Stimulated activated CD8-positive, alpha-beta memory T cell treated with anti-CD3 and anti-CD28 coated beads, Interleukin-4, amount 100 ng/mL, for 24 hours (primary cell): ENCODE results near the gene CREB5.

ENCODE experiments used
- DNase-seq: peaks from one replicate; pipeline ENCODE4 v3.0.0-alpha.2; 2020; ENCODE audit warnings: low read depth

The CREB5 gene

GRCh38 chr7:28858206-28858605, 445.9 kb downstream of the CREB5 start:
- DNase-seq = no peak

GRCh38 chr7:28858895-28859294, 446.6 kb downstream of the CREB5 start:
- DNase-seq = no peak

- no peak for DNase-seq
Measured at GRCh38 chr7:28861825-28862224, 449.5 kb downstream of the CREB5 start.

DNA sequence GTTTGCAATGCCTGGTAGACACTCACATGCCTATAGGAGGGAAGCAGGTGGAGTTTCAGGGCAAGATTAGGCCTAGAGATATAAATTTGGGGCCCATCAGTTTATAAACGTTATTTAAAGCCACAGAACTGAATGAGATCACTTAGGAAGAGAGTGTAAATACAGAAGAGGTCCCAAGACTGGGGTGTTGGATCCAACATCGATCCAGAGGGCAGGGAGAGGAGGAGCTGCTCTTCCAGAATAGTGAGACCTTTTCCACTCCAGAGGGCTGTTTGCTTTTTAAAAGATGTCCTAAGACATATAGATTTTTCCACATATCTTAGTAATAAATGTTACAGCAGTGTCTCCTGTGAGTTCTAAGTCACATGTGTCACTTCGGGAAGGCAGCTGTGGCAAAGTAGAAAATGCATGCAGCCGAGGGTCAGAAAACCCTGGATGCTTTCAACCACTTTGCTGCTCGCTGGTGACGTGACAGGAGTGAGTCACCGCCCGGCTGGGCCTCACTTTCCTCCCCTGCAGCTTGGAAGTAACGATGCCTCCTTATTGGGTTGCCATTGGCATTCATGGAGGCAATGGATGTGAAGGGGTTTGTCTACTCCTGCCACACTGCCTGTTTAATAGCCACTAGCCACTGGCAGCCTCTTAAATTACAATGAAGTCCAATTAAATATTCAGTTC, 450.4 kb downstream of the CREB5 start:
- no peak for DNase-seq

DNA sequence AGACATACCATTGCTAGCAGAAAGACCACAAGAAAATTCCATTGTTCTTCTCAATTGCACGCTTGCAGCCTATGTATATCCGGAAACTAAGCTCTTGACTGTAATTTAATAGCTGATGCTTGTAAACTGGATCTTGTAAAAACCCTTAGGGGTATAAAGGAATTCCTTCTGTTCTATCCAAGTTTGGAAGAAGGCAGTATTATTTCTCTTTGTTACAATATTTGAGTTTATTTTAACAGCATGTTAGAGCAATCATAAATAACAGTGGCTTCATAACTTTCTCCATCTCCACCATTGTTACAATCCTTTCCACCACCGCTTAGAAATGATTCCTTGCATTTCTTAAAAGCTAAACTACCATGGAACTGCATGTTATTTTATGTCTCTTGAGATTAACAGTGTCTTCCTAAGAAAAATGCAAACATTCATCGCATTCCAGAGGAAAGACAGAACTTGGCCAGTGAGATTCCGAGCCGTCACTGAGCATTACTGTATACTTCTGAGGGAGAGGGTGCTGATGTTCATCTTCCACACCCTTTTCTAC, 453.4 kb downstream of the CREB5 start:
- DNase-seq = no peak

DNA sequence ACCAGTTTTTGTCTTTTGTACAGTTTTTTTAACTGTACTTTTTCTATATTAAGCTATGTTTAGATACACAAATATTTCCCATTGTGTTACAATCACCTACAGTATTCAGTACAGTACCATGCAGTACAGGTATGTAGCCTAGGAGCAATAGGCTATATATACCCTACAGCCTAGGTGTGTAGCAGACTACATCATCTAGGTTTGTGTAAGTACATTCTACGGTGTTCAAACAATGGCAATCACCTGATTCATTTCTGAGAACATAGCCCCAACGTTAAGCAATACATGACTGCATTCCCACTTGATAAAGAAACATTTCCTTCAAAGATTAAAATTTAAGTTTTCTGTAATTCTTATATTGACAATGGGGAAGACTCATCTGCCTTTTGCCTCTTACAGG, 456.4 kb downstream of the CREB5 start:
- no peak for DNase-seq

DNA sequence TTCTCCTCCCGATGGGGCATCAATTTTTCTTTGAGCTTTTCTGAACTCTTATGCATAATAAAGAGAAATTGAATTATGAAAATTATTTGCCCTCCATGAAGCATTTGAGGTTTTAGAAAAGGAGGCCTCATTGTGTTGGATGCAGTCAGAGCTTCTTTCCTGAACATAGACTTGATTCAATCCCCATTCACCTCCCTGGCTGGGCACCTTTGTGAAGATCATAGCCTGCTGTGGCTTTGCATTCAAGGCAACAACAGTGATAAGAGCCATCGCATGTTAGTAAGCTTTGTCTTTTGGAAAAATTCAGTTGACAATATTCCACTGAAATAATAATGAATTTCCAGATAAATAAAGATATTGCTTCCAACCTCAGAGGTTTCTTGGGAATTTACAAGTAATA, 458.8 kb downstream of the CREB5 start:
- no peak for DNase-seq

- no peak for DNase-seq
Measured at GRCh38 chr7:28871631-28872030, 459.3 kb downstream of the CREB5 start.

GRCh38 chr7:28872226-28872625, 459.9 kb downstream of the CREB5 start:
- no peak for DNase-seq

DNA sequence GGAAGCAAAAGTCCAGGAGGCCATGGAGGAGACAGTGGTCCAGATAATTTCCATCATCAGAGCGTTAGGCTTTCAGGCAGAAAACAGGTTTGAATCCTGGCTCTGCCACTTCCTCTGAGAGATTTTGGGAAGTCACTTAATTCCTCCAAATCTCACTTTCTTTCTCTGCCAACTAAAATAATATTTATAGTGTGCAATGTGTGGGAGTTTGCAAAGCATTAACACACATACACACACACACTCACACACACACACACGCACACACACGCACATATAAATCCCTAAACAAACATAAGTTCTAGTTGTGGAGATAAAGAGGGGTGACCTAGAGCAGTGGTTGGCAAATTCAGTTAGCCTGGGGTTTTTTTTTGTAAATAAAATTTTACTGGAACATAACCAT, 461.0 kb downstream of the CREB5 start:
- no peak for DNase-seq

GRCh38 chr7:28874001-28874400, 461.7 kb downstream of the CREB5 start:
- DNase-seq = no peak
